ENCODE data around the gene SCLT1. TPM values are rescaled to one million over a fixed set of nuclear protein-coding genes. Genes with fewer than 3 reads are reported as not detected.

Gene SCLT1
- total RNA-seq, 1 donor: 14.1 TPM

DNA sequence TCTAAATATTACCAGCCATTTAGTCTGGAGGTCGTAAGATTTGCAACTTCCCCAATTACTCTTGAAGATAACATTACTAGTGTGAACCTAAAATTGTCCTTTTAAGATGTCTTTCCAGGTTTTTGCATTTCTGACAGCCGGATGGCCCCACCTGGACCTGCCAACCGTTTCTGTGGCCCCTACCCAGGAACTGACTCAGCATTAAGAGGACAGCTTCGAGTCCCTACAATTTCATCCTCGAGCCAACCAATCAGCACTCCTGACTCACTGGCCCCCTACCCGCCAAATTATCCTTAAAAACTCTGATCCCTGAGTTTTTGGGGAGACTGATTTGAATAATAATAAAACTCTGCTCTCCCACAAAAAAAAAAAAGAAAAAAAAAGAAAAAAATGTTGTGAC, 112.0 kb downstream of the SCLT1 start:
- Histone ChIP-seq H3K27ac (ENCODE audit: low read depth, low read length) (no peak overlapping the region), H3K79me2 (ENCODE audit: insufficient read depth, low read length) (no peaks in the 10 kb centered on the region), H3K9me3 (ENCODE audit: low read depth, low read length) (no peaks in the 10 kb centered on the region), H3K36me3 (ENCODE audit: insufficient read depth, low read length) (no peaks in the 10 kb centered on the region), H4K20me1 (ENCODE audit: insufficient read depth, low read length) (no peaks in the 10 kb centered on the region), H3K4me3 (ENCODE audit: insufficient read depth, low read length) (no peak overlapping the region), H3K4me2 (ENCODE audit: insufficient read depth, low read length) (no peak overlapping the region), H2AFZ (ENCODE audit: low read length) (no peak overlapping the region), H3K4me1 (ENCODE audit: insufficient read depth, low read length) (peaks cover 5% of the 10 kb centered on the region), H3K27me3 (ENCODE audit: insufficient read depth, low read length) (no peaks in the 10 kb centered on the region)
- TF ChIP-seq, protein P1, sequence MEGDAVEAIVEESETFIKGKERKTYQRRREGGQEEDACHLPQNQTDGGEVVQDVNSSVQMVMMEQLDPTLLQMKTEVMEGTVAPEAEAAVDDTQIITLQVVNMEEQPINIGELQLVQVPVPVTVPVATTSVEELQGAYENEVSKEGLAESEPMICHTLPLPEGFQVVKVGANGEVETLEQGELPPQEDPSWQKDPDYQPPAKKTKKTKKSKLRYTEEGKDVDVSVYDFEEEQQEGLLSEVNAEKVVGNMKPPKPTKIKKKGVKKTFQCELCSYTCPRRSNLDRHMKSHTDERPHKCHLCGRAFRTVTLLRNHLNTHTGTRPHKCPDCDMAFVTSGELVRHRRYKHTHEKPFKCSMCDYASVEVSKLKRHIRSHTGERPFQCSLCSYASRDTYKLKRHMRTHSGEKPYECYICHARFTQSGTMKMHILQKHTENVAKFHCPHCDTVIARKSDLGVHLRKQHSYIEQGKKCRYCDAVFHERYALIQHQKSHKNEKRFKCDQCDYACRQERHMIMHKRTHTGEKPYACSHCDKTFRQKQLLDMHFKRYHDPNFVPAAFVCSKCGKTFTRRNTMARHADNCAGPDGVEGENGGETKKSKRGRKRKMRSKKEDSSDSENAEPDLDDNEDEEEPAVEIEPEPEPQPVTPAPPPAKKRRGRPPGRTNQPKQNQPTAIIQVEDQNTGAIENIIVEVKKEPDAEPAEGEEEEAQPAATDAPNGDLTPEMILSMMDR (IDR thresholded peaks at IDR 0.05; ENCODE audit: extremely low read depth, low read depth, low read length): no peak
- DNase-seq (ENCODE audit: insufficient read length, low spot score, missing footprints): no peak

DNA sequence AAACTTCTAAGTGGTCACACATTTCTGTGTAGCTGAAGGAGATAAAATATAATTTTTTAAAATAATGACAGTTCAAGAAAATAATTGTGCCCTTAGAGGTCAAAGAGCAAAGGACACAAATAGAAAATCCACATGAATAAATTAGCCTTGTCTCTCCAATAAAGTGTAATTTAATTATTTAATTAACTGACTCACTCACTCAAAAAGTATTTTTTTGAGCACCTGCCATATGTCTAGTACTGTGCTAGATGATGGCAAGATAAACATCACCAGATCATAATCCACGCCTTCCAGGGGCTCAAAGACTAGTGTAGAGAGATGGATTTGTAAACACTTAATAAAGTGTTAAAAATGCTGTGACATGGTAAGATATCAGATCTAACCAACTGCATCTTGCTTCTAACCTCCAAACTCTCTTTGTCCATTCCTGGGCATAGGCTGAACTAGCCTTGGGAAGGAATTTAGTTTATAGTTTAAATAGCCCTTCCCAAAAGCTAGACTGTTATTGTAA, 112.5 kb downstream of the SCLT1 start:
- Histone ChIP-seq H3K36me3 (ENCODE audit: insufficient read depth, low read length) (no peaks in the 10 kb centered on the region), H3K9me3 (ENCODE audit: low read depth, low read length) (no peaks in the 10 kb centered on the region), H3K4me1 (ENCODE audit: insufficient read depth, low read length) (peaks cover 5% of the 10 kb centered on the region), H3K79me2 (ENCODE audit: insufficient read depth, low read length) (no peaks in the 10 kb centered on the region), H4K20me1 (ENCODE audit: insufficient read depth, low read length) (no peaks in the 10 kb centered on the region), H3K27me3 (ENCODE audit: insufficient read depth, low read length) (no peaks in the 10 kb centered on the region), H3K4me2 (ENCODE audit: insufficient read depth, low read length) (no peak overlapping the region), H3K4me3 (ENCODE audit: insufficient read depth, low read length) (no peak overlapping the region), H2AFZ (ENCODE audit: low read length) (no peak overlapping the region), H3K27ac (ENCODE audit: low read depth, low read length) (no peak overlapping the region)
- DNase-seq (ENCODE audit: insufficient read length, low spot score, missing footprints): no peak
- TF ChIP-seq, protein P1 (IDR thresholded peaks at IDR 0.05; ENCODE audit: extremely low read depth, low read depth, low read length): no peak

DNA sequence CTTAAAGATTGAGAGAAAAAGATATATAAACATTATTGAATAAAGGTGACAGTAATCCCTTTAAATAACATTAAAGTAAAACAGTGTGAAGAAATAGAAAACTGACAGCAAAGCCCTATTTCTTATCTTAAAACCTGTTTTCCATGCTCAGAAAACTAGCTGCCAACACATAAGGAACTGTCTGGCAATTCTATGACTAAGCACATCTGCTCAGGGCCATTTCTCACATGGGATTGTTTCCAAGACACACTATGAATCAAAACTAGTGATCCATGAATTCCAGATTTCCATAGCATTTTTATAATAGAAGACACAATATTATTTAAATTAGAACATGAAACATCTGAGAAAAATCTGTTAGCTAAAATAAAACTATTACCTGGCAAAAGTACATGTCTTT, 113.4 kb downstream of the SCLT1 start:
- Histone ChIP-seq H3K36me3 (ENCODE audit: insufficient read depth, low read length) (no peaks in the 10 kb centered on the region), H3K27ac (ENCODE audit: low read depth, low read length) (peak overlapping the region; percentile 51), H3K27me3 (ENCODE audit: insufficient read depth, low read length) (no peaks in the 10 kb centered on the region), H3K4me1 (ENCODE audit: insufficient read depth, low read length) (peaks cover 5% of the 10 kb centered on the region), H3K79me2 (ENCODE audit: insufficient read depth, low read length) (no peaks in the 10 kb centered on the region), H3K9me3 (ENCODE audit: low read depth, low read length) (no peaks in the 10 kb centered on the region), H3K4me3 (ENCODE audit: insufficient read depth, low read length) (no peak overlapping the region), H4K20me1 (ENCODE audit: insufficient read depth, low read length) (no peaks in the 10 kb centered on the region), H2AFZ (ENCODE audit: low read length) (no peak overlapping the region), H3K4me2 (ENCODE audit: insufficient read depth, low read length) (no peak overlapping the region)
- TF ChIP-seq, protein P1 (IDR thresholded peaks at IDR 0.05; ENCODE audit: extremely low read depth, low read depth, low read length): no peak
- DNase-seq (ENCODE audit: insufficient read length, low spot score, missing footprints): peak; percentile 88

DNA sequence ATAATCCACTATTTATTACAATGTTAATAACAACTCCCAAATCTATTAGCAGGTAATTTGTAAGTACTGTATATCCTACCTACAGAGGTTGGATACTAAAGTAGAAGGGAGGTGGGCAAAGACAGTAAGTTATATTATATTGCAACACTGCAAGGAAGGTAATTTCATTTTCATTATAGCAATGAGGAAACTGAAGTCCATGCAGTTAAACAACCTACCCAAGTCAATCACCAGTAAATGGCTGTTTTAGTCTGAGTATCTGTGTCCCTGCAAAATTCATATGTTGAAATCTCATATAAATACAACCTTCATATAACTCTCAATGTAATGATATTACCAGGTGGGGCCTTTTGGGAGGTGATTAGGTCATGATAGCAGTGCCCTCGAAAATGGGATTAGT, 114.4 kb downstream of the SCLT1 start:
- TF ChIP-seq, protein P1 (IDR thresholded peaks at IDR 0.05; ENCODE audit: extremely low read depth, low read depth, low read length): no peak

More for the DNA sequence above, 114.4 kb downstream of the SCLT1 start:
- Histone ChIP-seq H3K4me1 (ENCODE audit: insufficient read depth, low read length) (peaks cover 5% of the 10 kb centered on the region), H3K27me3 (ENCODE audit: insufficient read depth, low read length) (no peaks in the 10 kb centered on the region), H3K9me3 (ENCODE audit: low read depth, low read length) (no peaks in the 10 kb centered on the region), H4K20me1 (ENCODE audit: insufficient read depth, low read length) (no peaks in the 10 kb centered on the region), H3K79me2 (ENCODE audit: insufficient read depth, low read length) (no peaks in the 10 kb centered on the region), H3K4me3 (ENCODE audit: insufficient read depth, low read length) (no peak overlapping the region), H3K36me3 (ENCODE audit: insufficient read depth, low read length) (no peaks in the 10 kb centered on the region), H3K27ac (ENCODE audit: low read depth, low read length) (no peak overlapping the region), H2AFZ (ENCODE audit: low read length) (no peak overlapping the region), H3K4me2 (ENCODE audit: insufficient read depth, low read length) (no peak overlapping the region)
- DNase-seq (ENCODE audit: insufficient read length, low spot score, missing footprints): no peak

All from osteoblast (primary cell).